ENCODE results near the gene MPZL1. TPM values are rescaled to one million over a fixed set of nuclear protein-coding genes. Genes with fewer than 3 reads are reported as not detected.

Gene MPZL1
- total RNA-seq, 1 experiment from 2014 or later = 24.9 TPM

DNA sequence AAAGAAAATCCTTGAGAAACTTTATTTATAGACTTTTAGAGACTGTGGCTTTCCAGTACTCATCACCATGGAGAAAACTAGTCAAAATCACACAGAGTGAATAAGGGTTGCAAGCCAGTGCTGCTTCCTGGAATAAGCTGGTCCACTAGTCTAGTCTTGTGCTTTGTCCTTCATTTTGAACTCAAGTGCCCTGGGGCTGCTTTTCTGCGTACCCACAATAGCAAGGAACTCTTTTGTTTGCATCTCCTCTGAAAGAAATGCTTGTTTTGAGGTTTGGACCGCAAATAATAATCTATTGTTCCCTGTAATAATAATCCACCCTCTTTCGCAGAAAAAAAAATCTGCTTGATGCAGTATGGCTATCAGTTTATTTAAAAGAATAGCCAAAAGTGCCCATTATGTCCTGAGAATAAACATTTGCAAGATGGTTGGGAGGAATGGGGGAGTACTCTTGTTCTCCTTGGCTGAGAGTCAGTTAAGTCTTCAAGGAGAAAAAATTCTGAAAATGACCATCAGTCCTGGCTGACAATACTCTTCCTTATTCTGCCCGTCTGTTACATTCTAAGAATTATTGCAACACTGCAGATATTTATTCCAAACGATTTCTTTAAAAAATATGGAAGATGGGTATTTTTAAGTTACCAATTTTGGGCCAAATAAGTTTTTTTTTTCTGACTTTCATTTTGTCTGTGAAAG, 41.9 kb downstream of the MPZL1 start:
- Histone ChIP-seq H4K20me1 (ENCODE audit: insufficient read depth, low read depth, low read length) (peaks cover 18% of the 10 kb centered on the region; the same call in 1 of the 2 replicates), H3K9me2 (replicated peaks; ENCODE audit: insufficient read depth, low read length) (no peaks in the 10 kb centered on the region), H3K4me2 (ENCODE audit: low read depth, low read length, poor library complexity, severe bottlenecking) (no peak overlapping the region), H3K27ac (ENCODE audit: low read length) (no peak overlapping the region), H3K4me1 (ENCODE audit: low read length) (peaks cover 4% of the 10 kb centered on the region), H3K36me3 (ENCODE audit: insufficient read depth, low read length) (no peaks in the 10 kb centered on the region), H3K27me3 (ENCODE audit: low read length) (no peaks in the 10 kb centered on the region), H3K79me2 (ENCODE audit: low read length) (no peaks in the 10 kb centered on the region), H3K9ac (ENCODE audit: low read length) (no peak overlapping the region), H3K4me3 (ENCODE audit: low read length) (no peak overlapping the region), H2AFZ (ENCODE audit: low read length) (no peak overlapping the region), H3K9me3 (ENCODE audit: low read length) (no peaks in the 10 kb centered on the region)
- no peak for DNase-seq

DNA sequence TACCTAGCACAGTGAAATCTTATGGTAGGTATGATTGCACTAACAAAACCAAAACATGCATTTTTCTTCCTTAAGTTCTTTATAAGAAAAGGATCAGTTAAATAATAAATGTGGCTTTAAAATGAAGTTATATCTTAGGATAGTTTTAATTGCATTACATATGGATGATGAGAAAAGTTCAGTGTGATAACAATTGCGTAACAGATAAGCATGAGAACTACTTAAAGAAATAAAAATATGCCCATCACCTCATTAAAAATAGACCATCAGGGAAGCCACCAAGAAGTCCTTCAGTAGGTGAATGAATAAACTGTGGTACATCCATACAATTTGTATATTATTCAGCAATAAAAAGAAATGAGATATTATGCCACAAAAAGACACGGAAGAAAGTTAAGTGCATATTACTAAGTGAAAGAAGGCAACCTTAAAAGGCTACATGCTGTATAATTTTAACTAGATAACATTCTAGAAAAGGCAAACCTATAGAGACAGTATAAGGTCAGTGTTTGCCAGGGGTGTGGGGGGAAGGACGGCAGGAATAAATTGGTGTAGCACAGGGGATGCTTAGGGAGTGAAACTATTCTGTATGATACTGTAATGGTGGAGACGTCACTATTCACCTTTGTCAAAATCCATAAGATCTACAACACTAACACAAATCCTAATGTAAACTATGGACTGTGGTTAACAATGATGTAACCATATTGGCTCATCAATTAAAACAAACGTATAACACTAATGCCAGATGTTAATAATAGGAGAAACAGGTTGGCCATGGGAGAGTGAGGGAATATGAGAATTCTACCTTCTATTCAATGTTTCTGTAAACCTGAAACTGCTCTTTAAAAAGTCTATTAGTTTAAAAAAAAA, 42.9 kb downstream of the MPZL1 start:
- Histone ChIP-seq H3K9ac (ENCODE audit: low read length) (no peak overlapping the region), H3K9me2 (replicated peaks; ENCODE audit: insufficient read depth, low read length) (no peaks in the 10 kb centered on the region), H3K4me3 (ENCODE audit: low read length) (no peak overlapping the region), H2AFZ (ENCODE audit: low read length) (no peak overlapping the region), H3K79me2 (ENCODE audit: low read length) (no peaks in the 10 kb centered on the region), H4K20me1 (ENCODE audit: insufficient read depth, low read depth, low read length) (peaks cover 15% of the 10 kb centered on the region; the same call in 1 of the 2 replicates), H3K27me3 (ENCODE audit: low read length) (no peaks in the 10 kb centered on the region), H3K4me1 (ENCODE audit: low read length) (no peaks in the 10 kb centered on the region), H3K9me3 (ENCODE audit: low read length) (no peaks in the 10 kb centered on the region), H3K4me2 (ENCODE audit: low read depth, low read length, poor library complexity, severe bottlenecking) (no peak overlapping the region), H3K27ac (ENCODE audit: low read length) (no peak overlapping the region), H3K36me3 (ENCODE audit: insufficient read depth, low read length) (no peaks in the 10 kb centered on the region)
- DNase-seq = no peak

DNA sequence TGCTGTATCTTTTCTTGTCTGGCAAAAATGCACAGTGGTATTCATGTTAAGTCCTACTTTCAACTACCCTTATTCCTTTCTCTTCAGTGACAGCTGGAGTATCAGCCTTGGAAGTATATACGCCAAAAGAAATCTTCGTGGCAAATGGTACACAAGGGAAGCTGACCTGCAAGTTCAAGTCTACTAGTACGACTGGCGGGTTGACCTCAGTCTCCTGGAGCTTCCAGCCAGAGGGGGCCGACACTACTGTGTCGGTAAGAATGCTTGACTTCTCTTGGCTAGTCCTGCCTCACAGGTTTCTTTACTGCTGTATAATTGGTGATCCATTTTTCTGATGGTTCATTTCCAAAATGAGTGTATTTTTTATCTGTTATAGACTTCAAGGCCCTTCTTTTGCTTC, 43.7 kb downstream of the MPZL1 start:
- Histone ChIP-seq H3K9me2 (replicated peaks; ENCODE audit: insufficient read depth, low read length) (no peaks in the 10 kb centered on the region), H3K4me3 (ENCODE audit: low read length) (no peak overlapping the region), H3K4me2 (ENCODE audit: low read depth, low read length, poor library complexity, severe bottlenecking) (no peak overlapping the region), H4K20me1 (ENCODE audit: insufficient read depth, low read depth, low read length) (peaks cover 12% of the 10 kb centered on the region; the same call in 1 of the 2 replicates), H3K4me1 (ENCODE audit: low read length) (no peaks in the 10 kb centered on the region), H3K9me3 (ENCODE audit: low read length) (no peaks in the 10 kb centered on the region), H3K27me3 (ENCODE audit: low read length) (no peaks in the 10 kb centered on the region), H3K36me3 (ENCODE audit: insufficient read depth, low read length) (no peaks in the 10 kb centered on the region), H3K27ac (ENCODE audit: low read length) (no peak overlapping the region), H3K9ac (ENCODE audit: low read length) (no peak overlapping the region), H3K79me2 (ENCODE audit: low read length) (no peaks in the 10 kb centered on the region), H2AFZ (ENCODE audit: low read length) (no peak overlapping the region)
- DNase-seq = no peak

DNA sequence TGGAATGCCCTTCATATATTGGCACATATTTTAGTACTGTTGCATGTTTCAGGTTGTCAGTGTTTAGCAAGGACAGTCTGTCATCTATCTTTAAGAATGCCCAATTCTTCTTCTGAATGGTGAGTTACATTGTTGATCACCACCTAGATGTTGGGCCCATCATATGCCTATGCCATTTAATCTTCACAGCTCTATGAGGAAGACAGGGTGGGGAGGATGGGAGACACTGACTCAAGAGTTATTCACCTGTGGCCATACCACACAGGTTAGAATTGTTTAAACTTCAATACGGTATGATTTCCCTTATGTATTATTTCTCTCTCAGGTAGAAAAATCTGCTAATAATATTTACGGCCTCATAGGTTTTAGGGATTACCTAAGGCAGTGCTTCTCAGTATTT, 44.8 kb downstream of the MPZL1 start:
- no peaks in the 10 kb centered on the region for H3K9me2 ChIP-seq (replicated peaks; ENCODE audit: insufficient read depth, low read length)
- H3K4me1 ChIP-seq (ENCODE audit: low read length) = no peaks in the 10 kb centered on the region
- no peak overlapping the region for H3K4me3 ChIP-seq (ENCODE audit: low read length)
- H3K9ac ChIP-seq (ENCODE audit: low read length) = no peak overlapping the region
- no peak overlapping the region for H2AFZ ChIP-seq (ENCODE audit: low read length)
- no peak for DNase-seq
- no peaks in the 10 kb centered on the region for H3K9me3 ChIP-seq (ENCODE audit: low read length)
- no peak overlapping the region for H3K4me2 ChIP-seq (ENCODE audit: low read depth, low read length, poor library complexity, severe bottlenecking)
- H3K79me2 ChIP-seq (ENCODE audit: low read length) = no peaks in the 10 kb centered on the region
- no peak overlapping the region for H3K27ac ChIP-seq (ENCODE audit: low read length)
- H3K27me3 ChIP-seq (ENCODE audit: low read length) = no peaks in the 10 kb centered on the region
- peaks cover 11% of the 10 kb centered on the region; the same call in 1 of the 2 replicates for H4K20me1 ChIP-seq (ENCODE audit: insufficient read depth, low read depth, low read length)
- no peaks in the 10 kb centered on the region for H3K36me3 ChIP-seq (ENCODE audit: insufficient read depth, low read length)

DNA sequence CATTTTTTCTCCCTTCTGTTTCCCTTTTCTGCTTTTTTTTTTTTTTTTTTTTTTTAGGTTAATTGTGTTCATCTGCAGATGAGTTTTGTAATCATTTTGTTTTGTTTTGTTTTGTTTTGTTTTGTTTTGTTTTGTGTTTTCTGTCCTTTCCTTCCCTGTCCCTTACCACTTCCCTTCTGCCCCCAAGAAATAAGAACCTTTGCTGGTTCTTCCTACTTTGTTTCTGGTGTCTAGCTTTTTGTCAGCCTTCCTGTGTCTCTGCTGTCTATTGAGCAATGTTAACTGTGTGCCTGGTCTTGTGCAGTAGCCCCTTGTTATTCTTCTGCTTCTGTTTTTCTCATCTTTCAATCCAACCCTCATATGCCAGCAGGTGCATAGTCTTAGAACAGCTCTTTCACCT, 46.0 kb downstream of the MPZL1 start:
- H3K9me2 ChIP-seq (replicated peaks; ENCODE audit: insufficient read depth, low read length) = no peaks in the 10 kb centered on the region
- H3K36me3 ChIP-seq (ENCODE audit: insufficient read depth, low read length) = no peaks in the 10 kb centered on the region
- no peak for DNase-seq
- H3K4me1 ChIP-seq (ENCODE audit: low read length) = no peaks in the 10 kb centered on the region
- H3K9me3 ChIP-seq (ENCODE audit: low read length) = no peaks in the 10 kb centered on the region
- no peak overlapping the region for H3K4me2 ChIP-seq (ENCODE audit: low read depth, low read length, poor library complexity, severe bottlenecking)
- no peak overlapping the region for H3K9ac ChIP-seq (ENCODE audit: low read length)
- peaks cover under 1% of the 10 kb centered on the region; the same call in 1 of the 2 replicates for H4K20me1 ChIP-seq (ENCODE audit: insufficient read depth, low read depth, low read length)
- H3K79me2 ChIP-seq (ENCODE audit: low read length) = no peaks in the 10 kb centered on the region
- H3K4me3 ChIP-seq (ENCODE audit: low read length) = no peak overlapping the region
- no peak overlapping the region for H2AFZ ChIP-seq (ENCODE audit: low read length)
- no peaks in the 10 kb centered on the region for H3K27me3 ChIP-seq (ENCODE audit: low read length)
- no peak overlapping the region for H3K27ac ChIP-seq (ENCODE audit: low read length)

DNA sequence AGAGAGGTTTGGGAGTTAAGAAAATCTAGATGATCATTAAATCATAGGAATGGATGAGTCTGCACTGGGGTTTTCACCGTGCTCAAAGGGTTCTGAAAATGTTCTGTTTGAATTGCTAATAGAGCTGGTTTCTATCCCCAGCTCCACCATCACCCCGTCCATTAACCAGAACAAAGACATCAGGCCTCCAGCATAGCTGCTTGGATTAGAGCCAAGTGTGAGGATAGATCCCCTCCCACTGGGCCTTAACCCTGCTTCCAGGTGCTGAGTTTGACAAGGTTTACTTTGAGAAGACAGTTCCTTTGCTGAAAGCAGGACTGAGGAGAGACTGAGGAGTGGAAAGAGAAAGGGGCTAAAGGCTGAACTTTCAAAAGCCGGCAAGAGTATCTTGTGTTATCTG, 48.3 kb downstream of the MPZL1 start:
- Histone ChIP-seq H3K4me2 (ENCODE audit: low read depth, low read length, poor library complexity, severe bottlenecking) (no peak overlapping the region), H3K9me2 (replicated peaks; ENCODE audit: insufficient read depth, low read length) (no peaks in the 10 kb centered on the region), H3K9me3 (ENCODE audit: low read length) (no peaks in the 10 kb centered on the region), H3K36me3 (ENCODE audit: insufficient read depth, low read length) (no peaks in the 10 kb centered on the region), H3K27me3 (ENCODE audit: low read length) (no peaks in the 10 kb centered on the region), H3K9ac (ENCODE audit: low read length) (no peak overlapping the region), H3K4me1 (ENCODE audit: low read length) (no peaks in the 10 kb centered on the region), H4K20me1 (ENCODE audit: insufficient read depth, low read depth, low read length) (no peaks in the 10 kb centered on the region), H3K27ac (ENCODE audit: low read length) (no peak overlapping the region), H3K79me2 (ENCODE audit: low read length) (no peaks in the 10 kb centered on the region), H2AFZ (ENCODE audit: low read length) (no peak overlapping the region), H3K4me3 (ENCODE audit: low read length) (no peak overlapping the region)
- no peak for DNase-seq

DNA sequence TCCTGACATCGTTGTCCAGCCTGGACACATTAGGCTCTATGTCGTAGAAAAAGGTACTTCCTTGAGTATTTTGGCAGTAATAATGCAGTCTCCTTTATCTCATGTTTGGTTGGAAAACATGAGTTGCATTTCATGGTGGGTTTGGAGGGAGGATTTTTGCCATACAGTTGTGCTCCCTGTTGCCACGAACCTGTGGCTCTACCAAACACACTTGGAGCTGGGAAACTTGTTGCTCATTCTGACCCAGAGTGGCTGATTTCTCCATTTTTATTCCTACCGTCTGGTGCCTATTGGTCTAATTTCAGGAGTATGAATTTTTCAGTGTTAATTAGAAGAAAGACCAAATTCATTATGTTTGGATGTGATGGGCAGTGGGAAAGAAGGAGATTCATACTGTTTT, 50.7 kb downstream of the MPZL1 start:
- no peaks in the 10 kb centered on the region; the same call in 1 of the 2 replicates for H3K36me3 ChIP-seq (ENCODE audit: insufficient read depth, low read length)

DNA sequence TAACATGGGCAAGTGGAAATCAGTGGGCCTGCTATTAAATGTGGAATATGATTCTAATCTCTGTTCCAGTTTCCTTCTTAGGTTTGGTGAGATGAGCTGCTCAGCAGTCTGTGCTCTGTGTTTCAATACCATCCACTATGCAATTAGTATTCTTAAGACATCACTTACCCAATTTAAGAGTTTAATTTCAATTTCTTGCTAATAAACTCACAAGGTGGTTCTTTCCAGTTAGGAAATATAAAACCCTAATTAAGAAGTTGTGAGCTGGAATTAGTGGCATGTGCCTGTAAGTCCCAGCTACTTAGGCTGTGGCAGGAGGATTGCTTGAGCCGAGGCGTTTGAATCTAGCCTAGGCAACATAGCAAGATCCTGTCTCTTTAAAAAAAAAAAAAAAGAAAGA, 51.7 kb downstream of the MPZL1 start:
- H3K9me3 ChIP-seq (ENCODE audit: low read length) = no peaks in the 10 kb centered on the region
- no peak overlapping the region for H2AFZ ChIP-seq (ENCODE audit: low read length)
- H3K27me3 ChIP-seq (ENCODE audit: low read length) = no peaks in the 10 kb centered on the region
- H3K4me1 ChIP-seq (ENCODE audit: low read length) = no peaks in the 10 kb centered on the region
- H3K9me2 ChIP-seq (replicated peaks; ENCODE audit: insufficient read depth, low read length) = no peaks in the 10 kb centered on the region
- H3K4me2 ChIP-seq (ENCODE audit: low read depth, low read length, poor library complexity, severe bottlenecking) = no peak overlapping the region
- no peaks in the 10 kb centered on the region for H4K20me1 ChIP-seq (ENCODE audit: insufficient read depth, low read depth, low read length)
- no peak overlapping the region for H3K4me3 ChIP-seq (ENCODE audit: low read length)
- no peaks in the 10 kb centered on the region; the same call in 1 of the 2 replicates for H3K36me3 ChIP-seq (ENCODE audit: insufficient read depth, low read length)
- H3K27ac ChIP-seq (ENCODE audit: low read length) = no peak overlapping the region
- no peaks in the 10 kb centered on the region for H3K79me2 ChIP-seq (ENCODE audit: low read length)
- DNase-seq = no peak
- H3K9ac ChIP-seq (ENCODE audit: low read length) = no peak overlapping the region

More for the DNA sequence above, 50.7 kb downstream of the MPZL1 start:
- Histone ChIP-seq H3K9ac (ENCODE audit: low read length) (no peak overlapping the region), H3K9me3 (ENCODE audit: low read length) (no peaks in the 10 kb centered on the region), H2AFZ (ENCODE audit: low read length) (no peak overlapping the region), H3K9me2 (replicated peaks; ENCODE audit: insufficient read depth, low read length) (no peaks in the 10 kb centered on the region), H3K4me1 (ENCODE audit: low read length) (no peaks in the 10 kb centered on the region), H3K79me2 (ENCODE audit: low read length) (no peaks in the 10 kb centered on the region), H3K4me2 (ENCODE audit: low read depth, low read length, poor library complexity, severe bottlenecking) (no peak overlapping the region), H3K4me3 (ENCODE audit: low read length) (no peak overlapping the region), H3K27ac (ENCODE audit: low read length) (no peak overlapping the region), H4K20me1 (ENCODE audit: insufficient read depth, low read depth, low read length) (no peaks in the 10 kb centered on the region), H3K27me3 (ENCODE audit: low read length) (no peaks in the 10 kb centered on the region)
- no peak for DNase-seq
